Effector memory CD4-positive, alpha-beta T cell (primary cell): ENCODE data around the gene BLOC1S3.
A peak's percentile ranks its signal among the peaks of the same experiment; 100 is the strongest.

Source experiments
- DNase-seq, 3 donors: peaks; one replicate each; pipeline ENCODE4 v3.0.0-alpha.2; 2020
- H3K27ac ChIP-seq: 2 replicates; pipeline ENCODE4 v1.7.0; 2013; ENCODE audit warnings: mild to moderate bottlenecking, low read length, moderate library complexity; ENCODE audit not compliant: insufficient read depth, poor library complexity, severe bottlenecking
- H3K27me3 ChIP-seq: replicated peaks from 2 replicates; pipeline ENCODE4 v1.7.0; 2013; ENCODE audit warnings: mild to moderate bottlenecking, low read length; ENCODE audit not compliant: insufficient read depth, control insufficient read depth, poor library complexity, severe bottlenecking
- H3K36me3 ChIP-seq: 2 replicates; pipeline ENCODE4 v1.7.0; 2013; ENCODE audit warnings: mild to moderate bottlenecking, low read length, moderate library complexity; ENCODE audit not compliant: control insufficient read depth, insufficient read depth
- H3K4me1 ChIP-seq: 2 replicates; pipeline ENCODE4 v1.7.0; 2013; ENCODE audit warnings: low read length, mild to moderate bottlenecking; ENCODE audit not compliant: control insufficient read depth, insufficient read depth, poor library complexity, severe bottlenecking
- H3K4me3 ChIP-seq: 2 replicates; pipeline ENCODE4 v1.7.0; 2013; ENCODE audit warnings: low read length, low read depth, mild to moderate bottlenecking; ENCODE audit not compliant: insufficient read depth, poor library complexity, severe bottlenecking
- H3K9me3 ChIP-seq: 2 replicates; pipeline ENCODE4 v1.7.0; 2013; ENCODE audit warnings: mild to moderate bottlenecking, low read length, moderate library complexity; ENCODE audit not compliant: control insufficient read depth

BLOC1S3 gene

GRCh38 chr19:45172173-45172572 is 6.4 kb upstream of the BLOC1S3 start:
- Histone ChIP-seq H3K4me3 (no peak overlapping the region), H3K9me3 (no peaks in the 10 kb centered on the region), H3K27ac (peak overlapping the region; percentile 48), H3K4me1 (peaks cover 34% of the 10 kb centered on the region), H3K36me3 (no peaks in the 10 kb centered on the region), H3K27me3 (no peaks in the 10 kb centered on the region)
- no peak for DNase-seq

GRCh38 chr19:45172611-45173208 is 5.9 kb upstream of the BLOC1S3 start:
- Histone ChIP-seq H3K4me3 (no peak overlapping the region), H3K9me3 (no peaks in the 10 kb centered on the region), H3K36me3 (no peaks in the 10 kb centered on the region), H3K27me3 (no peaks in the 10 kb centered on the region), H3K4me1 (peaks cover 36% of the 10 kb centered on the region), H3K27ac (peak overlapping the region; percentile 48)
- DNase-seq, result no peak

GRCh38 chr19:45173816-45174215 is 4.8 kb upstream of the BLOC1S3 start:
- Histone ChIP-seq H3K27me3 (no peaks in the 10 kb centered on the region), H3K36me3 (no peaks in the 10 kb centered on the region), H3K27ac (no peak overlapping the region), H3K4me3 (no peak overlapping the region), H3K4me1 (peaks cover 36% of the 10 kb centered on the region), H3K9me3 (no peaks in the 10 kb centered on the region)
- DNase-seq, result no peak

GRCh38 chr19:45175515-45176345 is 2.9 kb upstream of the BLOC1S3 start:
- H3K27me3 ChIP-seq, result no peaks in the 10 kb centered on the region
- H3K27ac ChIP-seq, result no peak overlapping the region
- peaks cover 35% of the 10 kb centered on the region for H3K4me1 ChIP-seq
- H3K36me3 ChIP-seq, result no peaks in the 10 kb centered on the region
- no peaks in the 10 kb centered on the region for H3K9me3 ChIP-seq
- no peak for DNase-seq
- H3K4me3 ChIP-seq, result no peak overlapping the region

- Histone ChIP-seq H3K4me1 (peaks cover 20% of the 10 kb centered on the region), H3K9me3 (no peaks in the 10 kb centered on the region)
- DNase-seq, result peak in 1 of 3 donors; percentile 11
These were observed 745 bp upstream of the BLOC1S3 start, which contains the start of gene TRAPPC6A for GRCh38 chr19:45177817-45178261. Gene TRAPPC6A, minus strand, starts transcription at chr19:45178237. Its CDS starts 19 bp downstream, at chr19:45178218.

GRCh38 chr19:45179072-45179891 is 698 bp downstream of the BLOC1S3 start:
- Histone ChIP-seq H3K27ac (peak overlapping the region; percentile 86), H3K4me3 (peak overlapping the region; percentile 79), H3K9me3 (no peaks in the 10 kb centered on the region), H3K27me3 (no peaks in the 10 kb centered on the region), H3K4me1 (peaks cover 19% of the 10 kb centered on the region), H3K36me3 (peaks cover 9% of the 10 kb centered on the region)
- DNase-seq, result peak; percentile 9 to 26 (median 23)

More at GRCh38 chr19:45177817-45178261, 745 bp upstream of the BLOC1S3 start, which contains the start of gene TRAPPC6A:
- H3K27ac ChIP-seq, result peak within 1 kb of the TSS; percentile 86
- H3K4me3 ChIP-seq, result peak within 1 kb of the TSS; percentile 81
- peaks cover 9% of the 10 kb centered on the region for H3K36me3 ChIP-seq
- no peaks in the 10 kb centered on the region for H3K27me3 ChIP-seq

GRCh38 chr19:45179892-45180370 is 1.3 kb downstream of the BLOC1S3 start:
- Histone ChIP-seq H3K4me3 (peak overlapping the region; percentile 79), H3K36me3 (peaks cover 9% of the 10 kb centered on the region), H3K27ac (peak overlapping the region; percentile 86), H3K4me1 (peaks cover 19% of the 10 kb centered on the region), H3K27me3 (no peaks in the 10 kb centered on the region), H3K9me3 (no peaks in the 10 kb centered on the region)
- no peak for DNase-seq

GRCh38 chr19:45180936-45181335 is 2.4 kb downstream of the BLOC1S3 start:
- no peaks in the 10 kb centered on the region for H3K27me3 ChIP-seq
- no peaks in the 10 kb centered on the region for H3K9me3 ChIP-seq
- no peak for DNase-seq
- H3K4me1 ChIP-seq, result peaks cover 19% of the 10 kb centered on the region
- H3K36me3 ChIP-seq, result peaks cover 9% of the 10 kb centered on the region
- H3K4me3 ChIP-seq, result no peak overlapping the region
- no peak overlapping the region for H3K27ac ChIP-seq

- Histone ChIP-seq H3K27me3 (no peaks in the 10 kb centered on the region), H3K9me3 (no peaks in the 10 kb centered on the region), H3K27ac (no peak overlapping the region), H3K36me3 (peaks cover 9% of the 10 kb centered on the region), H3K4me3 (no peak overlapping the region), H3K4me1 (peaks cover 21% of the 10 kb centered on the region)
- no peak for DNase-seq
These were observed 4.2 kb downstream of the BLOC1S3 start for GRCh38 chr19:45182758-45183157.
